Measurements from ENCODE around the gene PSMA5.

DNA sequence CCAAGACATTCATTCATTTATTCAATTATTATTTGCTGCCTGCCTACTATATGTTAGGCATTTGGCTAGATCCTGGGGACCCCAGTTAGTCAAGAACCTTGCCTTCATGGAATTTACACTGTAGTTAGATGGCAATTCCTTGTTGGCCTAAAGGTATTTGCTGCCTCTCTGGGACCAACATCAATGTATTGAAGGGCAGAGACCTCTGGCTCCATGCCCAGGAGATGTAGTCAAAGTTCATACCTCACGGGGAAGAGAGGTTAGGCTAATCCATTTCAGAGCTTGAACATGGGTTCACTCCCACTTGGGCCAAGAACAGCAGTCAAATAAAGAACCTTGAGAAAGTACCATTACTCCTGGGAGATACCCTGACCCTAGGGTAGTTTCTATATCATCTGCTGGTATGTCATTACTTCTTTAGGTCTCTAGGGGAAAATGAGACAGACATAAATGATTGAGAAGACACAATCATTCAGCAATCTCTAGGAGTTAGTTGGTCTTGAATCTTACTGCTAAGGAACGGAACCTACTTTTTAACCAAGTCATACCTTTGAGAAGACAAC, 60.5 kb downstream of the PSMA5 start:
- TF ChIP-seq POLR2AphosphoS5 (IDR thresholded peaks at IDR 0.05) (no peak), POLR2A (IDR thresholded peaks at IDR 0.05) (no peak)
- TF ChIP-seq, protein P1, sequence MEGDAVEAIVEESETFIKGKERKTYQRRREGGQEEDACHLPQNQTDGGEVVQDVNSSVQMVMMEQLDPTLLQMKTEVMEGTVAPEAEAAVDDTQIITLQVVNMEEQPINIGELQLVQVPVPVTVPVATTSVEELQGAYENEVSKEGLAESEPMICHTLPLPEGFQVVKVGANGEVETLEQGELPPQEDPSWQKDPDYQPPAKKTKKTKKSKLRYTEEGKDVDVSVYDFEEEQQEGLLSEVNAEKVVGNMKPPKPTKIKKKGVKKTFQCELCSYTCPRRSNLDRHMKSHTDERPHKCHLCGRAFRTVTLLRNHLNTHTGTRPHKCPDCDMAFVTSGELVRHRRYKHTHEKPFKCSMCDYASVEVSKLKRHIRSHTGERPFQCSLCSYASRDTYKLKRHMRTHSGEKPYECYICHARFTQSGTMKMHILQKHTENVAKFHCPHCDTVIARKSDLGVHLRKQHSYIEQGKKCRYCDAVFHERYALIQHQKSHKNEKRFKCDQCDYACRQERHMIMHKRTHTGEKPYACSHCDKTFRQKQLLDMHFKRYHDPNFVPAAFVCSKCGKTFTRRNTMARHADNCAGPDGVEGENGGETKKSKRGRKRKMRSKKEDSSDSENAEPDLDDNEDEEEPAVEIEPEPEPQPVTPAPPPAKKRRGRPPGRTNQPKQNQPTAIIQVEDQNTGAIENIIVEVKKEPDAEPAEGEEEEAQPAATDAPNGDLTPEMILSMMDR (IDR thresholded peaks at IDR 0.05): no peak

Measured in breast epithelium (tissue), 3 donors.